ENCODE data around the gene MAML1.
"Not testable (repeated sequence)": the region's sequence is repeated elsewhere in the genome, so short reads cannot be mapped to it uniquely, and the experiment has no call there.

The MAML1 gene

DNA sequence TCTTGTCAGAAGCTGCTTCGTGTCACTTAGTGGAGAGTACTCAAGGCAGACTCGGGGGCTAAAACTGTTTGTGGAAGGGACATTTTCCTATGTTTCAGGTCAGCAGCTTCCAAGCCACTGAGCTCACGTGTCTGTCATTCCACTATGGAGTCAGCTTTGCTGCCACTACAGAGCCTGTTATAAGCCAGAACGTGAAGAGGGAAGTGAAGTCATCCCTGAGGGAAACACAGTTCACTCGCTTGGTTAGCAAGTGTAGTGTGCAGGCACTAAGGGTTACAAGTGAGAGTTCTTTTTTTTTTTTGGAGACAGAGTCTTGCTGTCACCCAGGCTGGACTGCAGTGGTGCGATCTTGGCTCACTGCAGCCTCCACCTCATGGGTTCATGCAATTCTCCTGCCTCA, 36.6 kb downstream of the MAML1 start:
- DNase-seq (ENCODE audit: low read depth in 2 of 2) = no peak

DNA sequence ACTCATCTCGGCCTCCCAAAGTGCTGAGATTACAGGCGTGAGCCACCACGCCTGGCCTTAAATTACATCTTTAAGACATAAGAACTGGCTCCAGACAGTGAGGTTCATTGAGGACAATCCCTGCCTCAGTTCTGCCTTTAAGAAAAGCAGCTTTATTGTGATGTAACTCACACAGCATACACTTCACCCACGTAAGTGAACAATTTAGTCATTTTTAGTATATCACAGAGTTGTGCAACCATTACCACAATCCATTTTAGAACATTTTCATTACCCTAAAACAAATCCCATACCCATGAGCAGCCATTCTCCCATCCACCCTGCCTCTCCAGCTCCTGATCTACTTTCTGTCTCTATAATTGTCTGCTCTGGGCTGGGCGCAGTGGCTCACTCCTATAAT, 37.2 kb downstream of the MAML1 start:
- no peak for DNase-seq (ENCODE audit: low read depth in 2 of 2)

DNA sequence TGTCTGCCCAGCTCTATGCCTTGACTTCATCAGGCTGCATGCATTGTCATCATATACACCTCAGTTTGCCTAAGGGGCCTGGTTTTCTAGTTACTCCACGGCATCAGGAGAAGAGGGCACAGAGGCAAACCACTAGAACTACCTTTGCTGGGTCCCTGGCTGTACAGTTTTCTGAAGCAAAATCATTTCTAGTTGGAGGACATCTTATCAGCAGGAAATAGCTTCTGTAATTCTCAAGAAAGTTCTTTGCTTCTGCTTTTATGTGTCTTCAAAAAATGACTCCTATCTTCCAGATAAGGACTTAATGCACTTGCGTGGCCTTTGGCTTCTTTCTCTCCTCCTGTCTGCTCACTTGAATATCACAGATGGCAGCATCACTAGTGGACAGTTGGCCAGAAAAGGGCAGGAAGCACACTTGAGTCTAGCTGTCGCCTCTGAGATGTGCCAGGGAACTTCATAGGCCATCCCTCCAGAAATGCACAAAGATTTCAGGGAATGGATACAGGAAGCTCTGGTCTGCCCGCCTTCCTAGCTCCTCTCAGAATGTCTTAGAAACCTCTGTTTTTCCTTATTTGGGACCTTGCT, 38.8 kb downstream of the MAML1 start:
- DNase-seq (ENCODE audit: low read depth in 2 of 2) = no peak

DNA sequence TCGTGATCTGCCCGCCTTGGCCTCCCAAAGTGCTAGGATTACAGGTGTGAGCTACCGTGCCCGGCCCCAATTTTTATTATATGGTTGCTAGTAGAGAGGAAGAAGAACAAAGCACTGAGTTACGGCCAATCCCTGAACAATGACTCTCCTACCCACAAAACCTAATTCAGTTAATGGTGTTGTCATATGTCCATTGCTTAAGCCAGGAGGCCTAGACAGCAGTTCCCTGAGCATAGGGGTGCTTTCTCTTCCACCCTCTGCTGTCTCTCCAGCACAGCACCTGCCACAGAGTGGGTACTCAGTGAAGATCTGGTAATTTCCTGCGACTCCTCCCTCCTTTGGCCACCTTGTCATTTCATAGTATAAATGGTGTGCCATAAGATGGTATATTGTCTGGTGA, 39.7 kb downstream of the MAML1 start:
- DNase-seq (ENCODE audit: low read depth in 2 of 2) = no peak

DNA sequence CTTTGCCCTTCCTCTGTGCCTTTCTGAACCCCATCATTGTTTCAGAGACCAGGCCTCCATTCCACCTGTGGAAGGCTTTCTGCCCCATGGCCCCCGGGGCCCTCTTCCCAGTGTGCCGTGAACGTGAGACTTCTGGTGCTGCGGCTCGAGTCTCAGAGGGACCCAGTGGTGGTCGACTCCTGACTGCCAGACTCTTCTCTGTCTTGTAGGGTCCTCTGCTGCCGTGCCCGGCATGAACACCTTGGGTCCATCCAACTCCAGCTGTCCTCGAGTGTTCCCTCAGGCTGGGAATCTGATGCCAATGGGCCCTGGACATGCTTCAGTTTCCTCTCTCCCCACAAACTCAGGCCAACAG, 41.0 kb downstream of the MAML1 start:
- no peak for DNase-seq (ENCODE audit: low read depth in 2 of 2)

DNA sequence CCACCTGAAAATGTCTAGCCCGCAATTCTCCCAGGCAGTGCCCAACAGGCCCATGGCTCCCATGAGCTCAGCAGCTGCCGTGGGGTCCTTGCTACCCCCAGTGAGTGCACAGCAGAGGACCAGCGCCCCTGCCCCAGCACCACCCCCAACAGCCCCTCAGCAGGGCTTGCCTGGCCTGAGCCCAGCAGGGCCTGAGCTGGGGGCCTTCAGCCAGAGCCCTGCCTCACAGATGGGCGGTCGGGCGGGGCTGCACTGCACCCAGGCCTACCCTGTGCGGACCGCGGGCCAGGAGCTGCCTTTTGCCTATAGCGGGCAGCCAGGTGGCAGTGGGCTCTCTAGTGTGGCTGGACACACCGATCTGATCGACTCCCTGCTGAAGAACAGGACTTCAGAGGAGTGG, 41.8 kb downstream of the MAML1 start:
- DNase-seq (ENCODE audit: low read depth in 2 of 2) = no peak

DNA sequence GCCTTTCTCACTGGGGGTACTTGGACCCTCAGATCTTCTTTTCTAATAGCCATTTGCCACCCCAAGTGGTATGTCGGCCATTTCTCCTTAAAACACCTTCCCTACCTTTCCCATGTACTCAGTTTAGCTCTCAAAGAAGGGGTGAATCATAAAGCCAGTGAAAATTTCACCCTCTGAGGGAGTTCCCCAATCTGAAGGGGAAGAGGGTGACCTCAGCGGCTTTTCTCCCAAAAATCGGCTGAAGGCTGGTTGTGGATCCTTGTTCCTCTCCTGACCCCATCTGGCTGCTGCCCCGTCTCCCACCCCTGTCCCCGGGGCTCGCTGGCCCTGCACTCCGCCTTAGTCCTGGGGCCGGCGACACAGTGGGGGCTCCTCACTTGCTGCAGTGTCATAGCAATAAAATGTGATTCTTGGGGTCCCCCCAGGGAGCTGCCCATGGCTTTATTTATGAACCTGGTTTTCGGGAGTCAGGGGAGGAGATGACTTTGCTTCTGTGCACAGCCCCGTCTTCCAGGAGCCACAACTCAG, 43.9 kb downstream of the MAML1 start:
- no peak for DNase-seq (ENCODE audit: low read depth in 2 of 2)

DNA sequence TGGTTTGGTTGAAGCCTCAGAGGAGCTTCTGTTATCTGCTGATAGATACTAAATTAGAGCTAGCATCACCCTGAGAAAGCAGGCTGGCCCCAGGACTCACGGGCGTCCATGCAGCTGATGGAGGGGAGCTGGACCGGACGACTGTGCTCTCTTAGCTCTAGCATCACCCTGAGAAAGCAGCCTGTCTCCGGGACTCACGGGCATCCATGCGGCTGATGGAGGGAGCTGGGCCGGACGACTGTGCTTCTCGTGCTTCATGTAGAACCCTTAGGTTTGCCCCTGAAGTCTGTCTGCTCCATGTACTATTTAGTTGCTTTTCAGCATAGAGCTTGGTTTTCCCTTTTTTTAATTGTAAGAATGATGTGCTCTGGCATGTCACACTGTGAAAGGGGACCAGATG, 44.8 kb downstream of the MAML1 start:
- DNase-seq (ENCODE audit: low read depth in 2 of 2) = no peak

DNA sequence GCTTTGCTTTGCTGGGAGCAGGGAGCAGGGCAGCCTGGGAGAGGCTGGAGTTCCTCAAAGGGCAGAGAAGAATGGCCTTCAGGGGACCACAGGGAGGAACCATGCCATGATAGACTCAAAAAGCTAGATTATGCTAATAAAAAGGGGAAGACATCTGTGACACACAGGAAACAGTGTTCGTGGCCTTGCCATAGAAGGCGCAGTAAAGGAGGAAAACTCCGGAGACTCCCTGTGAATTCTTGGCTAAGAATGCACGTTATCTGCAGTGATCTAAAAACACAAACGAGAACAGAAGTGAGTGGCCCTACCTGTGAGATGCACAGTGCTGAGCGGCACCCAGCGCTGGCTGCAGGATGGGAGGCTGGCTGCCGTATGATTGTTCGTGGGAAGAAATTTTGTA, 45.3 kb downstream of the MAML1 start:
- DNase-seq (ENCODE audit: low read depth in 2 of 2) = no peak

DNA sequence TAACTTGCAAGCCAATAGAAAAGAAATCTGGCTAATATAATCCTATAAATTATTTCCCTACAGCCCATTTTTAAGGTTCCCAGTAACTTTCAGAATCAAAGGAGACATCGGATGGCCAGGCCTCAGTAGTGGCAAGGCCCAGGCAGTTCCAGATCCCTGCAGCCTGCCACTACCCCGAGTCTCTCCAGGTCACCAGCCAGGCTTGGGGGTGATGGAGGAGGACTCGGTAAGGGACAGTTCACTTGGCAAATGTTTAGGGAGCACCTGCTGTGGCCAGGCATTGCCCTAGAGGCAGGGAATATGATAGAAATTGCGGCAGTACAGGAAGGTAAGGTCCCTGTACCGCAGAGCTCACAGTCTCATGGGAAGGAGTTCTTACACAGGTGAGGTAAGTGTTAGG, 46.0 kb downstream of the MAML1 start:
- no peak for DNase-seq (ENCODE audit: low read depth in 2 of 2)

DNA sequence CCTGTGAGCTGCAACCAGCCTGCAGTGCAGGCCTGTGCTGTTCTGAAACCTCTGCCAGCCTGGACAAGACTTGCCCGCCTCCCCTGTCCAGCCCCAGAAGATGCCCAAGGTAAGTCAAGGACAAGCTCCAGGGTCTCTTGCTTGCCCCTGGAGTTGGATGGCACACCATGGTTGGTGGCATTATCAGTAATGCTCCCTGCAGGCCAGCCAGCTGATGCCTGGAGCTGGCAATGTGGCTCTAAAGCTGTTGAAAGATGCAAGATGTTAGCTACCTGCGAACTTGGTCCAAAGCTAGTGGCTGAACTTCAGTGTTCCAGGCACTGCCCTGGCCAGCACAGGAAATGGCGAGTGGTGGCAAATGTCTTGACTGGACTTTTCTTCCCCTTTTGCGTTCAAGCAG, 47.2 kb downstream of the MAML1 start:
- no peak for DNase-seq (ENCODE audit: low read depth in 2 of 2)

DNA sequence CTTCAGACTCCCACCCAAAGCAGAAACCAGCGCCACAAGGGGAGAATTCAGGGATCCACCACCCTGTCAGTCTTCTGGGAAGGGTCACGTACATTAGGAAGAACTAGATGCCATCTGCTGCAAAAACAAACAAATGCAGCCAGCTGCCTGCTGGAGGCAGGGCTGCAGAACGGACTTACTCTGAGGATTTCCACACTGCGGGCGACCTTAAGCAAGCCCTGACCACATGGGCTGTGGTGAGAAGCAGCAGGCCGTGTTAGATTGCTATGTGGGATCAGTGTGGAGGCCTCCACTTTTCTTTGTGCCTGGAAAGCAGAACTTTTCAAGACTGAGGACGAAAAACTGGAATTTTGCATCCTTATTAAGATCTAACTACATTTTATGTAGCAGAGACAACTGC, 47.7 kb downstream of the MAML1 start:
- no peak for DNase-seq (ENCODE audit: low read depth in 2 of 2)

DNA sequence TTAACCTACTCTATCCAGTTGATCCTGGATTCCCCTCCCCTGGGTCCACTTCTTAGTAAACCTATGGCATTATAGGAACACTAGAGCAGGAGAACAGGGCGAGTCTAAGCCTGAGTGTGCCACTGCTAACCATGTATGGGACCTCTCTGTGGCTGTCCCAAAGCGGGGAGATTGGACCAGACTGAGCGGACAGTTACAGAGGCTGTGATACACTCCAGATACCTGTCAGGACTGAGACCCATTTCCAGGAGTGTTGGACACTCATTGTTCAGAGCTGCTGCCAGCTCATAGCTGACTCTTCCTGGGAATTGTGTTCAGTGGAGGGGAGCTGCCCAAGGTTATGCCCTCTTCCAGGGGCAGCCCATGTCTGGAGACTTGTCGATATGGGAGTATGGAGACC, 49.2 kb downstream of the MAML1 start:
- no peak for DNase-seq (ENCODE audit: low read depth in 2 of 2)

DNA sequence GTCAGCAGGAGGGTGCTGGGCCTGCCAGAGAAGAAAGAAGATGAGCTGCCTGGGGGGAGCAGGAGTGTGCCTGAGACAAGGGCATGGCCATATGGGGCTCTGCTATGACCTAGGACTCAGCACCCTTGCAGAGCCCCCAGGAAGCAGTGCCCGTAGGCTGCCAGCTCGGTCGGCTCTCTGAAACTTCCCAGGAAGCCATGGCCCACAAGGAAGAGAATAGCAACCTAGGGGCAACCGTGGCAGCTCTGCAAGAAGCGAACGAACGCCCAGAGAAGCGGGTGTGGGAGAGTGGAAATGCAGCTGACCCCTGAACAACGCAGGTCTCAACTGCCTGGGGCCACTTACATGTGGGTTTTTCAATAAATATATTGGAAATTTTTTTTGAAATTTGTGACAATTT, 50.5 kb downstream of the MAML1 start:
- no peak for DNase-seq (ENCODE audit: low read depth in 2 of 2)

DNA sequence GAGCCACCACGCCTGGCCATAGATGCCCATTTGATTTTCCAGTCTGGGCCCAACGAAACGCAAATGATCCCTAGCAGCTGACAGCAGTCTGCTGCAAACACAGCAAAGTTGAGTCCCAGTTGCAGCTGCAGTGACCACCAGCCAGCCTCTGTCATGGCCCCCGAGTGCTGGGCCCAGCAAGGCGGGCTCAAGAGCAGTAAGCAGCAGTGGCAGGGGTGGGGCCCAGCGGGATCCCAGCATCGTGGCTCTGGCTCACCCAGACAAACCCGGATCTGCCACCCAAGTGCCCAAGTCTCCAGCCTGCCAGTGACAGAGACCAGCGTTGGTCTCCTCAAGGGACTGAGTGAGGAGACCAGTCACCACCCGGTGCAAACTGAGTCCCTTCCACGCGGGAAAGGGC, 54.2 kb downstream of the MAML1 start:
- no peak for DNase-seq (ENCODE audit: low read depth in 2 of 2)

DNA sequence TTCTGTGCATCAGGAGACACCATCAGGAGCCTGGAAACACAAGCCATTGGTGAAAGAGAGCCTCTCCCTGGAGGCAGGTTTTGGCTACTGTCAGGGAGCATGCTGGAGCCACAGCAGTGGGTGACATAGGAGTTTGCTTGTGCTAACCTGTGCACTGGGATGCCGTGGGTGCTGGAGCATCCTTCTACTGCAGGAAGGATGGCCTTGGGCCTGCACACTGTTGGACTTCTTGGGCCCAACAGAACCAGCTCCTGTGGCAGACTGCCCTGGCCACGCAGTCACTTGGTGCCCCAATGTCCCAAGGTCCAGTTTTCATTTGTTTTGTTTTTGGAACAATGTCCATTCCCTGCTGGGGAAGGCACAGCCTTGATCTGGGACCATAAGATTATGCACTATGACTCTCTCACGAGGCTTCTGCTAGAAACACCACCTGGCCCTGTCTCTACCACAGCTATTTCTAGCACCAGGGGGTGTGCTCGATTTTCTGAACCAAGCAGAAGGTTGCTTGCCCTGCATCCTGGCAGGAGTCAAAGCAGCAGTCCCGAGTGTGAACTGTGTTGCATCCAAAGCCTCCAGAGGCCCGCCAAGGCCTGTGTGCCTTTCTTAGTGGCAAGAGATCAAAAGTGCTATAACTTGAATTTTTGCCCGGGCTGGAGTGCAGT, 55.7 kb downstream of the MAML1 start:
- no peak for DNase-seq (ENCODE audit: low read depth in 2 of 2)

DNA sequence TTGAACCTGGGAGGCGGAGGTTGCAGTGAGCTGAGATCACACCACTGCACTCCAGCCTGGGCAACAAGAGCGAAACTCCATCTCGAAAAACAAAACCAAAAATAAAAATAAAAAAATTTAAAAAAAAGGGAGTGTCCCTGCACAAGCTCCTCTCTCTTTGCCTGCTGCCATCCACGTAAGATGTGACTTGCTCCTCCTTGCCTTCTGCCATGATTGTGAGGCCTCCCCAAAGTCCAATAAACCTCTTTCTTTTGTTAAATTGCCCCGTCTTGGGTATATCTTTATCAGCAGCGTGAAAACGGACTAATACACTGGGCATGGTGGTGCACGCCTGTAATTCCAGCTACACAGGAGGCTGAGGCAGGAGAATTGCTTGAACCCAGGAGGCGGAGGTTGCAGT, 56.7 kb downstream of the MAML1 start:
- DNase-seq (ENCODE audit: low read depth in 2 of 2) = not testable (repeated sequence)

DNA sequence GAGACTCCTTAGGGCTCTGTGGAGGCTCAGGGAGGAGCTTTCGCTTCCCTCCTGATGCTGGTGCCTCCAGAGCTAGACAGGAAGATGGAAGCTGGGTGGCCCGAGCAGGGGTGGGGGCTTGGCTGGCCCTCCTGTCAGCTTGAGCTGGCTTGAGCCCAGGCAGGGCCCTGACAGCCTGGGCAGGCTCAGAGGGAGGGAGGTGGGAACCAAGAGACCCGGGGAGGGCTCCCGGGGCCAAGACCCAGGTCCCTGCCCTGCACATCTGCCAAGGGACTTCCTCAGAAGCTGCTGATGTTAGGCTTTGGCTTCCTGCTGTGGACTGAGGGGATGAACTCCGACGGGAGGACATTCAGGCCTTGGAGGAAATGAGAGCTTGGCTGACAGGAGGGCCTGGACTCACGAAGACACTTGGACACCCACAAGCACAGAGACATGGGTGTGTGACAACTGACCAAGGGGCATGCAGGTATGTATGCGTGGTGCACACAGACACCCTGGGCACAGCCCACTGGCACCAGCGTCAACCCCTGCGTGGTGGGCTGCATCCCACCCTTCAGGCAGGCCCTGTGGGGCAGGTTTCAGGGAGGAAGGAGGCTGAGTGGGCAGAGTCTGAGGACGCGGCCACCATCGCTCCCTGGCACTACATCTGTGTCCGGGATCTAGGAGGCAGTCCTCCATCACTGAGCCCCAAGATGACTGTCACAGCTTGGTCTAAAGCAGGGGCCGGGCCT, 59.4 kb downstream of the MAML1 start:
- no peak for DNase-seq (ENCODE audit: low read depth in 2 of 2)

DNA sequence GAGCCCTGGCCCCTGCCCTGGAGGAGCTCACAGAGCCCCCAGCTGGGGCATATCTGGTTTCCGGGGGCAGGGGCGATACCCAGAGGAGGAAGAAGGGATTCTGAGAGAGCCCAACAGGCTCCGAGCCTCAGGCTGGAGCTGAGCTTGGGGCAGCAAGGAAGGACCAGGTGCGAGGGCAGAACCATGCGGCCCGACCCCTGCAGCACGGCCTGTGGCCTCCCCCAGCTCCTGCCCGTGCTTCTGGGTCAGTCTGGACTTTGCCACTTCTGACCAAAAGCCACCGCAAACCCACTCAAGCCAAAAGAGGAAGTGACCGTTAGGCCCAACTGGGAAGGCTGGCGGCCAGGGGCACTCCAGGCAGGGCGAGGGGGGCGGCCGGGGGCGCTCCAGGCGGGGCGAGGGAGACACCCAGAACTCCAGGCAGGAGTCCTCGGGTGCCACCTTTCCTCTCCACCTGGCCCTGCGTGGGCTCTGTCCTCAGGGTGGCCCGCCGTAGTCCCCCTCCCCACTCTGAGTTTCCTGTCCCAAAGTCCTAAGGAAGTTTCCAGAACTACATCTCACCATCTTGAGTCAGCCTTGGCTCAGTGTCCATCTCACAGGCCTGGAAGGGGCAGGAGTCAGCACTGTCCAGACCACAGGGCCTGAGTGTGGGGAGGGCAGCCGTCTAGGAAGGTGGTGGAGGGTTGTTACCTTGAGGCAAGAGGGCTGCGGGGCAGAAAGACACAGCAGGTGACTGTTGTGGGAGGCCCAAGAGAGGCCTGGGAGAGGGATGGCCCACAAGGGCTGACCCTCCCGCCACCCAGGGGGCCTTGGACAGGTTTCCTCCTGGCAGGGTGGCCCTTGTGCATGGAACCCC, 60.2 kb downstream of the MAML1 start:
- DNase-seq (ENCODE audit: low read depth in 2 of 2) = no peak

DNA sequence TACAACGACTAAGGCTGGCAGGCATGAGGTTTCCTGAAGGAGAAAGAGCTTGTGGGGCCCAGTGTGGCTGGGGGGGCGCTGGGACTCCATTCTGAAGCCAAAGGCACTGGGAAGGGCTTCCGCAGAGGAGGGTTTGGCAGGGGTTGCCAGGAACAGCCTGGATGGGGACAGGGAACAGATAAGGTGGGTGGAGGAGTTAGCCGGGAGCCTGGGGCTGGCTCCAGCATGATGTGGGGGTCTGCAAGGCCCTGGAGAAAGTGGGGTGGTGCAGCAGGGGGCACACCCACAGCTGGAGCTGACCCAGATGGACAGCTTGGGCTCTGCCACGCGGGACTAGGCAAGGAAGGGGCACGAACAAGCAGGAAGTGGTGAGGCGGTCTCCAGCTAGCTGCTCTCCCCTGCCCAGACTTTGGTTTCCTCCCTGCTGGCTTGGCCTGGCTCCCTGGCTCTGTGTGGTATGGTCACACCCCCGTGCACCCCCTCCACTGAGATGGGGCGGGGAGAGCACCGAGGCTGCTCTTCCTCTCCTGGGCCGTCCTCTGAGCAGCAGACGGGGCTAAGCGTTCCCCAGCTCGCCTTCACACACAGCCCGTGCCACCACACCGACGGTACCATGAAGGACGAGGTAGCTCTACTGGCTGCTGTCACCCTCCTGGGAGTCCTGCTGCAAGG, 61.0 kb downstream of the MAML1 start, which contains the start of gene LTC4S:
LTC4S (plus strand) TSS at position 519 of the 672 bp plus-strand sequence; CDS start at position 614, 95 bp downstream.
- no peak for DNase-seq (ENCODE audit: low read depth in 2 of 2)

DNA sequence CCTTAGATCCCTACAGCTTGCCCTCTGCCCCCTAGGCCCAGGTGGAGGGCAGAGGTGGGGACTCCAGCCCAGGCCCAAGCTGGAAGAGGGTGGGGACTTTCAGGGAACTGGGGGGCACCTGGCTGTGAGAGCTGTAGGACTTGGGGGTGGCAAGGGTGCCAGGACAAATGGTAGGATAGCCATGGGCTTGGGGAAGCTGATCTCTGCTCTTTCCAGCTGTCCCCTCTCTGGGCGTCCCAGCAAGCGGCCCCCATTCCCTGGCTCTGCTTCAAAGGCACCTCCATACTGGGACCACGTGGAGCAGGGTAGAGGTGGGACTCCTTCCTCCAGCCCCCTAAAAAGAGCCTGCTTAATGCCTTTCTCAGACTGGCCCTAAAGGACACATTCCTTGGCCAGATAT, 61.5 kb downstream of the MAML1 start:
- no peak for DNase-seq (ENCODE audit: low read depth in 2 of 2)

DNA sequence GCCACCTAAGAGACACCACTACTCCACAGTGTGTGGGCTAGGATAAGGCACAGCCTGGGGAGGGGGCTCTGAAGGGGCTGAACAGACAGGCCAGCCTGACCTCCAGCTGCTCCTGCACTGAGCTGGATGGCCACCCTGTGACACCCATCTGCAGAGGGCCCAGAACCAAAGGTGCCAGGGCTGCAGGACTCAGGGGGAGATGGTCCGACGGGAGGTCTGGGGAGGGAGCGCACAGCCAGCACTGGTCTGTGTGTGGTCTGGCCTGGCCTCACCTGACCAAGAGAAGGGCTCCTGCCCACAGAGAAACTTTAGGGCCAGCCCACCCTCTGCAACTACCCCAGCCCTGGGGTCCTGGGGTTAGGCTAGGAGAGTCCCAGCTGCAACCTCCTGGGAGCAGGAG, 62.0 kb downstream of the MAML1 start:
- no peak for DNase-seq (ENCODE audit: low read depth in 2 of 2)

Measured in fibroblast of skin of left quadriceps (primary cell).